Stimulated activated CD4-positive, alpha-beta T cell treated with anti-CD3 and anti-CD28 coated beads, Interleukin-12 subunit alpha, Interleukin-12 subunit beta, amount 100 ng/mL, for 24 hours (primary cell): ENCODE measurements around the gene COL8A2.

Experiments
- DNase-seq, 2 experiments: peaks; one replicate each; pipeline ENCODE4 v3.0.0-alpha.2; 2020; ENCODE audit warnings: low read depth in 2 of 2

Gene COL8A2

DNA sequence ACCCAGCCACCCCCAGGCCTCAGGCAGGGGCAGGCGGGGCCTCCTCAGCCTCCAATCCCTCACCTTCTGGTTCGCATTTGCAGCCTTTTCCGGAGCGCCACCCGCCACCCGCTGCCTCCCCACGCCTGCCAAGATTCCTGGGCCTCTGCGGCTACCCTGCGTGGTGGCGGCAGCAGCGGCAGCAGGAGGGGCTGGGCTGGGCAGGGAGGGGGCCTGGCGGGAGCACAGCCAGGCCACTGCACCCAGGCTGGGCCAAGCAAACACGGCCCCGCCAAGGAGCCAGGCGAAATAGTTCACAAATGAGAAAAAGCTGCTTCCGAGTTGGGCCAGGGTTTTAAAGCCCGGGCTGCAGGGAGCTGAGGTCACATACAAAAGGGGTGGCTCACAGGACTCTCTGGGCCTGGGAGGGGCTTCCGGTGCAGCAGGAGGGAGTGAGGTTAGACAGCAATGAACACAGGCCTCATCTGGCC is 9.8 kb downstream of the COL8A2 start:
- DNase-seq = no peak

DNA sequence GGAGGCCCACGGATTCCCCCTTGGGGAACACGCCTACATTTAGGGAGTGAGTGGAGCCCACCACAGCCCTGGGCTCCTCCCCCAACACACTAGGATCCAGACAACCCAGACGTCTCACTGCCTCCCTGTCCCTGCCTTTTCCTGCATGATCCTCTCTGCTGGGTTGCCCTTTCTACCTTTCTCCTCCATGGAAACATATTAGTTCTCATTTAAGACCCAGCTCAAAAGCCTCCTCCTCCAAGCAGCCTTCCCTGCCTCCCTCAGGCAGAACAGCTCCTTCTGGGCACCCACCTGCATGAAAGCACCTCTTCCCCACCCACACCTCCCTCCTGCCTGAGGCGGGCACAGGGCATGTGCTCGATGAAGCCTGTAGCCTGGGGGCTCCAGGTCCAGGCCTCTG is 10.7 kb downstream of the COL8A2 start:
- no peak for DNase-seq

GRCh38 chr1:36112823-36113222 is 12.2 kb downstream of the COL8A2 start:
- DNase-seq = no peak

GRCh38 chr1:36111151-36111550 is 13.9 kb downstream of the COL8A2 start:
- DNase-seq = no peak

DNA sequence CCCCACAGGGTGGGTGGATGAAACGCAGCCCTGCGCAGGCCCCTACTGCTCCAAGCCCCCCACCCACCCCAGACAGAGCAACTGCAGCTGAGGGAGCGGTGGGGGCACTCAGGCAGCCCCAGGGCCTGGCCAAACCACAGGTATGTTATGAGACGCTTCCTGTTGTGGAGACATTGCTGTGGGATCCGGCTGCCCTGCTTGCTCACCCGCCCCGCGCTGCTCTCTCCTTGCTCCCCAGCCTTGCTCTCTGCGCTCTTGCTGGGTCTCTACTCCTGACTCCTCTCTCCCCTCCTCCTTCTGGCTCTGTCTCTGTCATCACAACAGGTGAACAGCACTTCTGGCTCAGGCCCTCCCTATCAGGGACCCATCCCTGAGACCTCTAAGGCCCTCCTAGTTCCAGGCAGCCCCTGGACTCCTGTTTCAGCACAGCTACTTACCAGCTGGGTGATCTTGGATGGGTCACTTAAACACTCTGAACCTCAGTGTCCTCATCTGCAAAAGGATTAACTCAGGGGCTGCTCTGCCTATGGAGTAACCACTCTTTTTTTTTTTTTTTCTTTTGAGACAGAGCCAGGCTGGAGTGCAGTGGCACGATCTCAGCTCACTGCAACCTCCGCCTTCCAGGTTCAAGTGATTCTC is 15.9 kb downstream of the COL8A2 start:
- DNase-seq = no peak

- no peak for DNase-seq
Observed at GRCh38 chr1:36108314-36108713, 16.7 kb downstream of the COL8A2 start.

GRCh38 chr1:36107394-36107793 is 17.6 kb downstream of the COL8A2 start:
- no peak for DNase-seq

DNA sequence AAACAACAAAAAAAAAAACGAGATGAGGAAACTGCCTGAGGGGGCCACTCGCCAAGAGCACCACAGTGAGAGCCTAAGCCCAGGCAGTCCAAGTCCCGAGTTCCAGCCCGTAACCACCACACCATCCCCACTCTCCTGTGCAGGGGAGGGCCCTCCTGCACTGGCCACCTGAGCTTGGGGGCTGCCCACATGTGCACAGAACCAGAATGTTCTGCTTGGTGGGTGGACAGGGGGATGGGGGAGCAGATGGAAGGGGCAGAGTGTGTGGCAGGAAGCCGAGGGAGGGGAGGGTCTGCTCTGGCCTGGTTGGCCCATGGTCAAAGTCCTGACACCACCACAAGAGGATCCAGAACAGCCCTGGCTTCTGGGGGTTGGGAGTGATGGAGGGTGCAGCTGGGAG is 18.8 kb downstream of the COL8A2 start:
- no peak for DNase-seq

DNA sequence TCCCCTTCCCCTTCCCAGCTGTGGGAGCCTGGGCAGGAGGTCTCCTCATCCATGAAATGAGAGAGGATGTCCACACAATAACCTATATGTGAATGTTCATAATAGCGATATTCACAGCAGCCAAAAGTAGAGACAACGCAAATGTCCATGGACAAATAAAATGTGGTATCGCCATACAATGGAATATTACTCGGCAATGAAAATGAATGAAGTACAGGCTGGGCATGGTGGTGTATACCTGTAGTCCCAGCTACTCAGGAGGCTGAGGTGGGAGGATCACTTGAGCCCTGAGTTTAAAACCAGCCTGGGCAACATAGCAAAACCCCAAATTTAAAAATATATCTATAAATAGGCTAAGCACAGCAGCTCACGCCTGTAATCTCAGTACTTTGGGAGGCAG is 23.5 kb downstream of the COL8A2 start:
- no peak for DNase-seq

GRCh38 chr1:36100376-36100775 is 24.6 kb downstream of the COL8A2 start:
- DNase-seq = no peak

DNA sequence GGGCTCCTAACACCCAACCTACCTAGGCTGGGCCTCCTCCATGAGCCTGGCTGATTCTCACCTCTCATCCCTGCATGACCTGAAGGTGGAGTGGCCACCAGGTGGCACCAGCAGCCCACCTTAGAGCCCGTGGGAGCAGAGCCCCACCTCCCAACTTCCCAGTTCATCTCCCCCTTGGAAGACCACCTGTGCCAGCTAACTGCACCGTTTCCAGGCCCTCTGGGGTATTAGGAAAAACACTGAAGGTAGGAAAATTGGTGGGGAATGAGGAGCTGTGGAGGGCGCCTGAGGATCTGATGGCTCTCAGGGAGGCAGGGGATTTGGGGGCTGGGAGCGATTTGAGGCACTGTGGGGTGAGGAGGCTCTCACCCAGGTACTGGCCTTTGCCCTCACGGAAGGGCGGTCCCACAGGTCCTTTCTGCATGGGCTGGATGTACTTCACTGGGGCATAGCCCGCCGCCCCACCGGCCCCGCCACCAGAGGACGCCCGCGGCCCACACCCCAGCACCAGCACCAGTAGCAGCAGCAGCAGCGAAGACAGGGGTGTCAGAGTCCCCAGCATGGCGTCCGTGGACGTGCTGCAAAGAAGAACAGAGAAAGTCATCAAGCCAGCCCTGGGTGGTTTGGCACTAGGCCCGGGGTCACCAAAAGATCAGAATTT is 25.2 kb downstream of the COL8A2 start:
- DNase-seq = peak; percentile 52 to 72

DNA sequence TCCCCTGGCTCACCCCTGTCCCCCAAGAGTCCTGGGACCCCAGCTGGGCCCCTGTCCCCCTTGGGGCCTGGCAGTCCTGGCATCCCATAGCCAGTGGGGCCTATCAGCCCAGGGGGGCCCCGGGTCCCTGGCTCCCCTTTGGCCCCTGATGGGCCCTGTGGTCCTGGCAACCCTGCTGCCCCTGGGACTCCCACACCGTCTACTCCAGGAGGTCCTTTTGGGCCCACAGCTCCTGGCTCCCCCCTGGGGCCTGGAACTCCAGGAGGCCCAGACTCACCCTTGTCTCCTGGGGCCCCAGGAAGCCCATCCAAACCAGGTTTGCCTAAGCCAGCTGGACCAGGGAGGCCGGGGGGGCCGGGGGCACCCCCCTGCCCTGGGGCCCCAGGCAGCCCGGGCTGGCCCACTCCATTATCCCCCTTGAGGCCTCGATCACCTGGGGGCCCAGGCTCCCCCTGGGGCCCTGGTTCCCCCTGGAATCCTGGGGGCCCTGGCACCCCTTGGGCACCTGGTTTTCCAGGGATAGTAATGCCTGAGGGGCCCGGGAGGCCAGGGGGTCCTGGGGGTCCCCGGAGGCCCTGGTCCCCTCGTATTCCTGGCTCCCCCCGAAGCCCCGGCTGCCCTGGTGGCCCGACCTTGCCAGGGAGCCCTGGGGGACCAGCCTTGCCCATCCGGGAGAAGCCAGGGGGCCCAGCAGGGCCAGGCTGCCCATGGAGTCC is 26.2 kb downstream of the COL8A2 start:
- DNase-seq = no peak

GRCh38 chr1:36097693-36098585 is 27.1 kb downstream of the COL8A2 start:
- DNase-seq = no peak

GRCh38 chr1:36096500-36097432 is 28.3 kb downstream of the COL8A2 start:
- DNase-seq = no peak

DNA sequence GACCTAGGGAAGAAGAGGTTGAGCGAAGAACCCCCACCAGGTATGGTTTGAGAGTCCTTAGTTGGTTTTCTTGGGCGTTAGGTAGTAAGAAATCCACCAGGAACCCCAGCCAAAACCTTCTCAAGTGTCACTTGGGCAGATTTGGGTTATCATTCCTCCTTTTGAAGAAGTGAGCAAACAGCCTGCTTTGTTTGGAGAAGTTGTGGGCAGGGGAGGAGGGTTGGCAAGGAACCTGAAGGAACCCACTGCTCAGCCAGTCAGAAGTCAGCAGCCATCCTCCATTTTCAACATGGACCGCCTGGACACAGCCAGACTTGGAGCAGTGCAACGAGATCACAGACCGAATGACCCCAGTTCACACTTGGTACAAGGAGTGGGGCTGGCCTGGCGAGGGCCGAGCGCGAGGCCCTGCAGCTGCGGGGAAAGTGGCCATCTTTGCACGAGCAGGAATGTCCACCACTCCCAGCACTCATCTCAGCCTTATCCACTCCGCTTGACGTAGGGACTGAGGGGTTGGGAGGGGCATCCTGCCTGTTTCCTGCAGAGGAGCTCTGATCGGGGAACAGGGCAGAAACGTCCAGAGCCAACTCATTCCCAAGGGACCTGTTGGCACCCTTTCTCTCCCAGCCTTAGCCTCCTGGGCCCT is 29.1 kb downstream of the COL8A2 start:
- no peak for DNase-seq

- DNase-seq = no peak
Observed at GRCh38 chr1:36094621-36095061, 30.4 kb downstream of the COL8A2 start.

DNA sequence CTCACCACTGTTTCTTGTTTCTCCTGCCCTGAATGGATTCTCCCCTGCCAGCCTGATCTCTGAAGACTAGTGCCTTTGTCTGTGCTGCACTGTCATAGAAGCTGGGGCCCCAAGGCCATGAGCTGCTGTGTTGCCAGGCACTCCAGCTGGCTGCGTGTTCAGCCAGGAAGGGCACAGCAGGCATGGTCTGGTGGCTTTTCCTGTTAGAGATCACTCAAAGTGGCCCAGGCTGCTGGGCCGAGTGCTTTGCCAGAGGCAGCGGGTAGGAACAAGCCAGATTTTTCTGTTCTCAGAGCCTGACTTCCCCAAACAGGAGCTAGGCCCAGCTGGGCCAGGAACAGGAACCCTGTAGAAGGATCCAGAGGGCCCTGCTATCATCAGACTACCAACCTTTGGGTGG is 31.1 kb downstream of the COL8A2 start:
- no peak for DNase-seq

GRCh38 chr1:36093226-36093625 is 31.8 kb downstream of the COL8A2 start:
- no peak for DNase-seq

- no peak for DNase-seq
Observed at GRCh38 chr1:36092798-36093185, 32.2 kb downstream of the COL8A2 start.

GRCh38 chr1:36092166-36092797 is 32.7 kb downstream of the COL8A2 start:
- DNase-seq = no peak
